Stomach (tissue), 4 donors: Measurements from ENCODE around the gene FXYD2.

ENCODE experiments used
- POLR2A ChIP-seq, 4 donors: fragments of 450-650 bp; IDR thresholded peaks; one replicate each; pipeline ENCODE4 v1.6.1; 2016; ENCODE audit warnings: antibody characterized with exemption in 4 of 4, control low read depth in 2 of 4, mild to moderate bottlenecking in 1 of 4, moderate library complexity in 1 of 4
- POLR2AphosphoS5 ChIP-seq, 3 donors: sonication (generic); formaldehyde crosslinking; IDR thresholded peaks; one replicate each; pipeline ENCODE4 v1.6.1; 2016; ENCODE audit warnings: antibody characterized with exemption in 3 of 3
- TF ChIP-seq, protein P1 (sequence below), 7 experiments: fragments of 450-650 bp in 4 of 7; fragments of 200-600 bp in 3 of 7; sonication (generic) in 3 of 7; IDR thresholded peaks; one replicate each; pipeline ENCODE4 v1.5.1; 2016 to 2019; ENCODE audit warnings: antibody characterized with exemption in 7 of 7, control low read depth in 2 of 7, mild to moderate bottlenecking in 1 of 7

DNA sequence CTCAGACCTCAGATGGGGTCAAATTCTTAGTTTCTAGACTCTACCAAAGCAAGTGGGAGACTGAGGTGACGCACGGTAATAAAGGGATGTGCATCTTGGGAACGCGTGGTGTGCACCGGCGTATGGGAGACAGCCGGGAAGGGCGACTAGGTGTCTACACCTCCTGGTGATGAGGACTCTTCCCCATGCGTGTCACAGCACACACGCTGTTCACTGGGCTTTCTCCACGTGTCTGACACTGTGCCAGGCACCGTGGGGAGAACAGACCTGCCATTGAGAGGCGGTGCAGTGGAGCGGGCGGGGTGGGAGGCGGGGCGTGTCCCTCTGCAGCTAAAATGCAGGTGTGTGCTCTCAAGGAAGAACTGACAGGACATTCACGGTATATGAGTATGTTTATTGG lies 46.6 kb upstream of the FXYD2 start:
- TF ChIP-seq, protein P1, sequence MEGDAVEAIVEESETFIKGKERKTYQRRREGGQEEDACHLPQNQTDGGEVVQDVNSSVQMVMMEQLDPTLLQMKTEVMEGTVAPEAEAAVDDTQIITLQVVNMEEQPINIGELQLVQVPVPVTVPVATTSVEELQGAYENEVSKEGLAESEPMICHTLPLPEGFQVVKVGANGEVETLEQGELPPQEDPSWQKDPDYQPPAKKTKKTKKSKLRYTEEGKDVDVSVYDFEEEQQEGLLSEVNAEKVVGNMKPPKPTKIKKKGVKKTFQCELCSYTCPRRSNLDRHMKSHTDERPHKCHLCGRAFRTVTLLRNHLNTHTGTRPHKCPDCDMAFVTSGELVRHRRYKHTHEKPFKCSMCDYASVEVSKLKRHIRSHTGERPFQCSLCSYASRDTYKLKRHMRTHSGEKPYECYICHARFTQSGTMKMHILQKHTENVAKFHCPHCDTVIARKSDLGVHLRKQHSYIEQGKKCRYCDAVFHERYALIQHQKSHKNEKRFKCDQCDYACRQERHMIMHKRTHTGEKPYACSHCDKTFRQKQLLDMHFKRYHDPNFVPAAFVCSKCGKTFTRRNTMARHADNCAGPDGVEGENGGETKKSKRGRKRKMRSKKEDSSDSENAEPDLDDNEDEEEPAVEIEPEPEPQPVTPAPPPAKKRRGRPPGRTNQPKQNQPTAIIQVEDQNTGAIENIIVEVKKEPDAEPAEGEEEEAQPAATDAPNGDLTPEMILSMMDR (IDR thresholded peaks at IDR 0.05) = no peak
- no peak for TF ChIP-seq POLR2A (IDR thresholded peaks at IDR 0.05)
- TF ChIP-seq POLR2AphosphoS5 (IDR thresholded peaks at IDR 0.05) = no peak
